ENCODE data around the gene SZT2. TPM values are rescaled to one million over a fixed set of nuclear protein-coding genes. Genes with fewer than 3 reads are reported as not detected.

Gene SZT2
- total and polyA plus RNA-seq, 10 of the 15 experiments (the other 5 are each of a cell fraction or from before 2014, with no cell fraction given), result 1.4 to 38.3 (median 12.7) TPM

DNA sequence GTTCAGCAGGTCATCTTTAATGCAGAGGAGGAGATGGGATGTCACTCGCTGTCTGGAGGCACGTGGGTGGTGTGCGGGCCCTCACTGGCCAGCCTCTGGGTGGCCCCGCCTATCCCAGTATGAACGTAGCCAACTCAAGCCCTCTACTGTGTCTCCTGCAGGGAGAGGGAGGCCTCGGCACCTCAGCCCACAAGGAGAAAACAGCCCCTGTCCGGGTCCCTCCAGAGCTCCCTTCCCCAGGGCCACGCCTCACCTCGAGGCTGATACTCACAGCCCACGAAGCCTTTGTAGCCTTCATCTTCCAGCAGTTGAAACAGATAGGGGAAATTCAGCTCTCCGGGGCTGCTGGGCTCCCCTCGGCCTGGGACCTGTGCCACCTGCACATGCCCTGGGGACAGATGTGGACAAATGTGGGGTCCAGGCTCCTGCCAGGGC, 61.5 kb downstream of the SZT2 start (continued):
- TF ChIP-seq, protein P1, sequence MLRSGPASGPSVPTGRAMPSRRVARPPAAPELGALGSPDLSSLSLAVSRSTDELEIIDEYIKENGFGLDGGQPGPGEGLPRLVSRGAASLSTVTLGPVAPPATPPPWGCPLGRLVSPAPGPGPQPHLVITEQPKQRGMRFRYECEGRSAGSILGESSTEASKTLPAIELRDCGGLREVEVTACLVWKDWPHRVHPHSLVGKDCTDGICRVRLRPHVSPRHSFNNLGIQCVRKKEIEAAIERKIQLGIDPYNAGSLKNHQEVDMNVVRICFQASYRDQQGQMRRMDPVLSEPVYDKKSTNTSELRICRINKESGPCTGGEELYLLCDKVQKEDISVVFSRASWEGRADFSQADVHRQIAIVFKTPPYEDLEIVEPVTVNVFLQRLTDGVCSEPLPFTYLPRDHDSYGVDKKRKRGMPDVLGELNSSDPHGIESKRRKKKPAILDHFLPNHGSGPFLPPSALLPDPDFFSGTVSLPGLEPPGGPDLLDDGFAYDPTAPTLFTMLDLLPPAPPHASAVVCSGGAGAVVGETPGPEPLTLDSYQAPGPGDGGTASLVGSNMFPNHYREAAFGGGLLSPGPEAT (IDR thresholded peaks at IDR 0.05; ENCODE audit: low read depth), result no peak
- no peak for TF ChIP-seq PML (IDR thresholded peaks at IDR 0.05; ENCODE audit: low read length)
- TF ChIP-seq, protein P2, sequence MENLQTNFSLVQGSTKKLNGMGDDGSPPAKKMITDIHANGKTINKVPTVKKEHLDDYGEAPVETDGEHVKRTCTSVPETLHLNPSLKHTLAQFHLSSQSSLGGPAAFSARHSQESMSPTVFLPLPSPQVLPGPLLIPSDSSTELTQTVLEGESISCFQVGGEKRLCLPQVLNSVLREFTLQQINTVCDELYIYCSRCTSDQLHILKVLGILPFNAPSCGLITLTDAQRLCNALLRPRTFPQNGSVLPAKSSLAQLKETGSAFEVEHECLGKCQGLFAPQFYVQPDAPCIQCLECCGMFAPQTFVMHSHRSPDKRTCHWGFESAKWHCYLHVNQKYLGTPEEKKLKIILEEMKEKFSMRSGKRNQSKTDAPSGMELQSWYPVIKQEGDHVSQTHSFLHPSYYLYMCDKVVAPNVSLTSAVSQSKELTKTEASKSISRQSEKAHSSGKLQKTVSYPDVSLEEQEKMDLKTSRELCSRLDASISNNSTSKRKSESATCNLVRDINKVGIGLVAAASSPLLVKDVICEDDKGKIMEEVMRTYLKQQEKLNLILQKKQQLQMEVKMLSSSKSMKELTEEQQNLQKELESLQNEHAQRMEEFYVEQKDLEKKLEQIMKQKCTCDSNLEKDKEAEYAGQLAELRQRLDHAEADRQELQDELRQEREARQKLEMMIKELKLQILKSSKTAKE (IDR thresholded peaks at IDR 0.05; ENCODE audit: low read depth, poor library complexity, severe bottlenecking), result no peak
- no peak for TF ChIP-seq NFYA (IDR thresholded peaks at IDR 0.05; ENCODE audit: borderline replicate concordance, low read depth, low read length)
- no peak for TF ChIP-seq NRF1 (conservative IDR thresholded peaks at IDR 0.05; ENCODE audit: low read depth, low read length)
- TF ChIP-seq, protein P3, sequence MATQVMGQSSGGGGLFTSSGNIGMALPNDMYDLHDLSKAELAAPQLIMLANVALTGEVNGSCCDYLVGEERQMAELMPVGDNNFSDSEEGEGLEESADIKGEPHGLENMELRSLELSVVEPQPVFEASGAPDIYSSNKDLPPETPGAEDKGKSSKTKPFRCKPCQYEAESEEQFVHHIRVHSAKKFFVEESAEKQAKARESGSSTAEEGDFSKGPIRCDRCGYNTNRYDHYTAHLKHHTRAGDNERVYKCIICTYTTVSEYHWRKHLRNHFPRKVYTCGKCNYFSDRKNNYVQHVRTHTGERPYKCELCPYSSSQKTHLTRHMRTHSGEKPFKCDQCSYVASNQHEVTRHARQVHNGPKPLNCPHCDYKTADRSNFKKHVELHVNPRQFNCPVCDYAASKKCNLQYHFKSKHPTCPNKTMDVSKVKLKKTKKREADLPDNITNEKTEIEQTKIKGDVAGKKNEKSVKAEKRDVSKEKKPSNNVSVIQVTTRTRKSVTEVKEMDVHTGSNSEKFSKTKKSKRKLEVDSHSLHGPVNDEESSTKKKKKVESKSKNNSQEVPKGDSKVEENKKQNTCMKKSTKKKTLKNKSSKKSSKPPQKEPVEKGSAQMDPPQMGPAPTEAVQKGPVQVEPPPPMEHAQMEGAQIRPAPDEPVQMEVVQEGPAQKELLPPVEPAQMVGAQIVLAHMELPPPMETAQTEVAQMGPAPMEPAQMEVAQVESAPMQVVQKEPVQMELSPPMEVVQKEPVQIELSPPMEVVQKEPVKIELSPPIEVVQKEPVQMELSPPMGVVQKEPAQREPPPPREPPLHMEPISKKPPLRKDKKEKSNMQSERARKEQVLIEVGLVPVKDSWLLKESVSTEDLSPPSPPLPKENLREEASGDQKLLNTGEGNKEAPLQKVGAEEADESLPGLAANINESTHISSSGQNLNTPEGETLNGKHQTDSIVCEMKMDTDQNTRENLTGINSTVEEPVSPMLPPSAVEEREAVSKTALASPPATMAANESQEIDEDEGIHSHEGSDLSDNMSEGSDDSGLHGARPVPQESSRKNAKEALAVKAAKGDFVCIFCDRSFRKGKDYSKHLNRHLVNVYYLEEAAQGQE (IDR thresholded peaks at IDR 0.05; ENCODE audit: low read depth, low read length), result no peak

Data from GM12878 (cell line).